Measurements from ENCODE around the gene HOXA13.

Gene HOXA13

DNA sequence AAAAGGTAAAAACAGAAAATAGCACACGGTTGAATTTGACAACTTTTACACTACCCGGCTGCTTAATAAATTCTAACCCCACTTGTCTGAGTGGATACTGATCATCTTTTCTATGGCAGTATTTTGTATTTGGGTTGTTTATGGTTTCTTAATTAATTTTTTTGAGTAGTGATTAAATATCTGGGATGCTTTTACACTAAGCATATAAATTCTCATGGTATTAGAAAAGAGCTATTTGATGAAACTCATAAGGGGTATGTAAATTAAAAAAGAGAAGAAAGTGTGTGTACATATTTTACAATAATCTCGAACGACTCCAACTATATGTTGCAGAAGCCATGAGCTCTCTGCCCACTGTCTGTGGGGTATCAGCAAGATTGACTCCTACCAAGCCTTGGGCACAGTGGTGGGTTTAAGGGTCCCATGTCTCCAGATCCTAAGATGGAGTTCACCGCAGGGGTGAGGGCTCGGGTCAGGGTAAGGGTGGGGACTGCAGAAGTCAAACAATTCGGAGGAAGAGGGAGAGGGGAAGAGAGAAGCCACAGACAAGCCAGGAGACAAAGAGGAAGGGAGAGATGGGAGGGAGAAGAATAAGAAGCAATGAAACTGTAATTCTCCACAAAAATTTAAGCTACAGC, 7.6 kb upstream of the HOXA13 start:
- no peak for DNase-seq (ENCODE audit: low read depth in 2 of 2)

DNA sequence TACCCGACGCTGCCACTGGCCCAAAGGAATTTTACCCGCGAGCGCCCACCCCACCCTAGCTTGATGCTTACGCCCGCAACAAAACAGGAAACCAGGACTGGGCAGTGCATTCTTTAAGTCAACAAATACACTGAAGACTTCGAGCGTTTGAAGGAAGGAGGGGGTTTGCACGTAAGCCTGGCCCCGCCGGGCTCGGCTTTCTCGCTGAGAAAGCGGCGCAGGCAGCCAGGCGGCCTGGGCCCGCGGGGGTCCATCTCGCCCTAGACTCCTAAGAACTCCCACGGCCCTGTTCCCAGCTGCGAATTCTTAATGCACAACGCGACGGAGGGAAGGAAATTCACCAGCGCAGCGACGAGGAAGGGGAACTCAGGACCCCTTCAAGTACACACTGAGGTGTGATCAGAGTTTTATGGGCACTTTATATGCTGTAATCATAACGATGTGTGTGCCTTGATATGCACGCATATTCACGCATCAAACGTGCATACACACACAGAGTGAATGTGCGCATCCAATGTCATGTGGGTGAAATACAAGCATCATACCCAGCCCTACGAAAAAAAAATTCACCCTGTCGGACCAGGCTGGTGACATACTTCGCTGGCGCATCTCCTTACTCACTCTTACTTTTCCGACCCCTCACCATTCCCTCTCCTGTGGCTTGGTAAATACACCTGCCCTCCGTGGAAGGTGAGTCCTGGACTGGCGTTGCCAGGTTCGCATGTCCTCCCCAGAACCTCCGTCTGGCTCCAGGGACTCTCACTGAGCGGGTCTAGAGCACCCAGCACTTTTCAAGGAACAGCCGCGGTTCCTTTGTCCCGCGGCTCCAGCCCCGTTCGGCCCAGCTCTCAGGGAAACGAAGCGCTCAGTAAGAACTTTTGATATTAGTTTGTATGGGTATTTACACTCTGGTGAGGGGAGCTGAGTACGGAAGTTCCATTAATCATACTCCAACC, 5.7 kb upstream of the HOXA13 start:
- no peak for DNase-seq (ENCODE audit: low read depth in 2 of 2)

DNA sequence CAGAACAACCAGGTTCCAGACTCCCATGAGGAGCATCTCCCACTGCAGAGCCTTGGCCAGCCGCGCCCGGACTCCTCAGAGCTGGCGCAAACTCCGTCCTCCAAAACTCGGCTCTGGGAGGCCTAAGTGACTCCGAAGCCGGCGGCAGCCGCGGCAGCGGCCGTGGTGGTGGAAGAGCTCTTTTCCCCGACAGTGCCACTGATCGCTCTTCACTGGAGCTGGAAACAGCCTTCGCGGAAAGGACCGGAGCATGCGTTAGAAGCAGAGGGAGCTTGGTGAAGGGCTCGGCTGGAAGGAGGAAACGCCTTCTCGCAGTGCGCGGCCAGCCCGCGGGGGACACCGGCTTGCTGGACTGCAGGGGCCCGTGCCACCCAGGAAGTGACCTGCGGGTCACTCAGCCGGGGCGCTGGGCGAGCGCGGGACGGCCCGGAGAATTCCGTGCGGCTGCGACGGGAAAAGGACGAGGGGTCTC, 5.0 kb upstream of the HOXA13 start:
- no peak for DNase-seq (ENCODE audit: low read depth in 2 of 2)

DNA sequence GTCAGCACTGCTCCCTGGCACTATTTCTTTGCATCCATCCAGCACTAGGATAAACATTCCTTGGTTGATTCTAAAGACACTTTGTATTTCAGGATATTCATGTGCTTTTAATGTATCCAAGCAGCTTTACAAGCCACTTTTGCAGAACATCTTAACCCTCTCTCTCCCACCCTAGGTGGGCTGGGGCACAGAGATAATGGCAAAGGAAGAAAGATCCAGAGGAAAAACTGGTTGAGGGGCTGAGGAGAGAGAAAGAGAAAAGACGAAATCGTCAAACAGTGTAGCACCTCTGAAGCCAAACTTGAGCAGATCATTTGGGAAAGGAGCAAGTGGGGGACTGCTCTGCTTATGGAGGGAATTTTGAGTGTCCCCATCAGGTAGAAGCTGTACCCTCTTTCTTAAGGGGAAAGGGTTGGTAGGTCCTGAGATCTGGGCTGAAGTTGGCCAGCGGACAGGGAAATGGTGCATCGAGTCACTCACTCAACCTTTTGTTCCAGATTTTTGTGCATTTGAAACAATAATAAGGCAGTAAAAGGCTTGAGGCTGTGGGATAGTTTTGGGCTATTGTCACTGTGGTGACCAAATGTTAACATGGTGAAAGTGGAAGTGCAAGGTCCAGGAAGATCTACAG, 4.2 kb upstream of the HOXA13 start:
- DNase-seq (ENCODE audit: low read depth in 2 of 2): no peak

DNA sequence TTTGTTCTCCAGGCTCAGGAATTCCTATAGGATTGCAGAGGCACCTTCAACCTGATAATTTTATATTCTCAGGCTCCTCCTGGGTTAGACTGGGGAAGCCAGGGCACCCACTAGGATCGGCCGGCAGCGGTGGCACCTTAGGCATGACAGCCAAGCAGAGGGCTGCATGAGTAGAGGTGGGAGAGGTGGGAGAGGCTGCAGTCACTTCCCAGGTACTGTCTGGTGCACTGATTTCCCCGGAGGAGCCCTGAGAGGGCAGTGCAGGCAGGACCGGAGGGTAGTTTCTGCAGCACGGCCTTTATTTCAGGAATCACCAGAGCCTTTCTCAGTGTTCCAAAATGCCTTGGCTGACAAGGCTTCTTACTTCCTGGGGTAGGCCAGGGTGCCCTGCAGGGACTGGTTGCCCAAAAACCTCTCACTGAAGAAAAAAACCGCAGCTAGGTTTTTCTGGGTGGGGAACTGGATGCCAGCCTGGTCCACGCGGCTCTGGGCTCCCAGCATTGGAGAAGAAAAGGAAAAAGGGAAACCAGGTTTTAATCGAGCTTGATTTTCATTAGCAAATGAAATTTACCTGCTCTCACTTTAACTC, 3.6 kb upstream of the HOXA13 start:
- DNase-seq (ENCODE audit: low read depth in 2 of 2): no peak

DNA sequence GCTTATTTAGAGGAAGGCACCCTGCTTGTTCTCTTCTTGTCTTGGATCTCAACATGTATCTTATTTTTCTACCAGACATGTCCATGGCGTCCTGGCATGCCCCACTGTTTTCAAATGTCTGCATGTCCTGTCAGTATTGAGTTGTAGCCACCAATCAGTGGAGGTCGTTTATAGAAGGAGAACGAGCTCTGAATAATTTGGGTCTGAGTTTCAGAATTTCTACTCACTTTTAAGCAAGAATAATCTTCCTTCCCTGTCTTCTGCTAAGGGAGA, 2.9 kb upstream of the HOXA13 start:
- DNase-seq (ENCODE audit: low read depth in 2 of 2): no peak

DNA sequence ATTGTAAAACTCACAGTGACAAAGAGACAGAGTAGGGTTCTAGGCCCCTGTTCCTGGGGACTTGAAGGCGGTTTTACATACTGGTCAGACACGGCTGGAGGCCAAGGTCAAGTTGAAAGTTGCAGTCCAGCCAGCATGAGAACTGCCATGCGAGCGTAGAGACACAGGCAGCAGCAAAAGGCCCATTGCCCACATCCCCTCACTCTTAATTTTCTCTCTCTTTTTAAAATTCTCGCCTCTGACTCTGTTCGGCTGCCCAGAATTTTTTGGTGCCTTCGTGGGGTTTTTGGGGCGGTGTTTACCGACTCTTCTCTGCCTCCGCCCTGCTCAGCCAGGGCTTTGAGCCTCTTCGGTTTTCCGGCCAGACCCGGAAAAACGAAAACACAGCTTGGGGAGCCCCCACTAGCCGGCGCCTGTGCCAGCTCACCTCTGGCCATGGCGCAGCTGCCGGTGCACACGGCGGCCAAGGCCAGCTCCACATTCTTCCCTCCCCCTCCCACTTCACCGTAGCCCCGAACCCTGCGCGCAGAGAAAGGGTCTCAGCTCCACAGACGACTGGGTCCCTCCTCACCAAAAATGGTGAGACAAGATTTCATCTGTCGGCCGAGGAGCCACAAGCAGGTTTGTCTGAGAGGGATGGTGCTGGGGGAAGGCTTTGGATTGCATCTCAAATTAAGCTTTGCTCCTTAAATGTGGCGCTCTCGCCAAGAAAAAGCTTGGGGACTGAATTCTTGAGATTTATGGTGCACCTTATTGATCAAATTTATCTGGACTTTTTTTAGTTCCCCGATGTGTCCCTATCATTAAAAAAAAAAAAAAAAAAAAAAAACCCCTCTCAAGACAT, 2.3 kb upstream of the HOXA13 start:
- no peak for DNase-seq (ENCODE audit: low read depth in 2 of 2)

DNA sequence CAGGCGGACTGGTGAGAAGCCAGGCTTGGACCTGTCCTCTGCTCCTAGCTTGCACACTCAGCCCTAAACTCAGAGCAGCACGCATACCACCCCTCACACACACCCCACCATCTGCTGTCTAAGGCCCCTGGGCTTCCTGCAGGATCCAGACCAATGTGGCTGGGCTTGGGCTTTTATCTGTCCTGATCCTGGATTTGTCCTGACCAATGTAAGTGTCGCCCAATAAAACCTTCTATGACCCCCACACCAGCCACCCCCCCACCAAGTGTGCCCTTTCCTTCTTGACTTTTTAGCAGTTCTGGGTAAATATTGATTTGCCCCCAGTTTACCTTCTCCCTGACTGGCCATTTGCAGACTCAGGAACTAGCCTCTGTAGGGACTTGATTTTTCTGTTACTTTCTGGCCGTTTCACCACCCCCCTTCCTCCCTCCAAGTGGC, 1.7 kb upstream of the HOXA13 start:
- DNase-seq (ENCODE audit: low read depth in 2 of 2): no peak

DNA sequence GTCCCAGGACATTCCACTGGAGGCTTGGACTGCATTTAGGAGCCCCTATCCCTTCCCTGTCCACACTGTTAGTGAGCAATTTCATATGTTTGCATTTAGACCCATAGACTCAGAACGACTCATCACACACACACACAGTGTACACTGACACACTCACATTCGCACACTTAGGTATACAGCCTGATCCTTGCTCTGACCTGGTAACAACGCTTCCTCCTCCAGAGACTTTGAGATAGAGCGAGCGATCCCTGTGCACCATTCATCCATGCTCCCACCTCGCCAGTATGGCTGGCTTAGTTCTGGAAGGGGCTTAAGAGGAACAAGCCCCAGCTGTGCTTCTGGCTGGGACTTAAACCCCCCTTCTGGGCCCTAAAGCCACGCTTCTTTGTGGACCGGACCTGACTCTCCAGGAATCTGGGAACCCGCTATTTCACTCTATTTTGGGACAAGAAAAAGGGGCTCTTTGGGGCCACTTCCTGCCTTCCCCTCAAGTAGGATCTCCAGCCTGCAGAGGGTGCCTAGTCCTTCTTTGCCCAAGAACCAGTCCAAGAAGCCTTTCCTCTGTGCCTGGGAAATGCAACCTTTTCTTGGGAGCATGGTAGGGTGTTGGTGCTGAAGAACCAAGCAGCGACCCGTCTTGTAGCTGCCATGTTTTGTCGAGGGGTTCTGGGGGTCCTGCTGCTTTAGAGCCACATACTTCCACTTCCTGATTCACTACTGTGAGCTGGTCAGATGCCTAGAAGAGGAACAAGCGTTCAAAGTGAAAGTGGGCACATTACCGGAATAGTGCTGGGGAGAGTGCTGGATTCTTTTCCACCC, 1.1 kb upstream of the HOXA13 start:
- no peak for DNase-seq (ENCODE audit: low read depth in 2 of 2)

DNA sequence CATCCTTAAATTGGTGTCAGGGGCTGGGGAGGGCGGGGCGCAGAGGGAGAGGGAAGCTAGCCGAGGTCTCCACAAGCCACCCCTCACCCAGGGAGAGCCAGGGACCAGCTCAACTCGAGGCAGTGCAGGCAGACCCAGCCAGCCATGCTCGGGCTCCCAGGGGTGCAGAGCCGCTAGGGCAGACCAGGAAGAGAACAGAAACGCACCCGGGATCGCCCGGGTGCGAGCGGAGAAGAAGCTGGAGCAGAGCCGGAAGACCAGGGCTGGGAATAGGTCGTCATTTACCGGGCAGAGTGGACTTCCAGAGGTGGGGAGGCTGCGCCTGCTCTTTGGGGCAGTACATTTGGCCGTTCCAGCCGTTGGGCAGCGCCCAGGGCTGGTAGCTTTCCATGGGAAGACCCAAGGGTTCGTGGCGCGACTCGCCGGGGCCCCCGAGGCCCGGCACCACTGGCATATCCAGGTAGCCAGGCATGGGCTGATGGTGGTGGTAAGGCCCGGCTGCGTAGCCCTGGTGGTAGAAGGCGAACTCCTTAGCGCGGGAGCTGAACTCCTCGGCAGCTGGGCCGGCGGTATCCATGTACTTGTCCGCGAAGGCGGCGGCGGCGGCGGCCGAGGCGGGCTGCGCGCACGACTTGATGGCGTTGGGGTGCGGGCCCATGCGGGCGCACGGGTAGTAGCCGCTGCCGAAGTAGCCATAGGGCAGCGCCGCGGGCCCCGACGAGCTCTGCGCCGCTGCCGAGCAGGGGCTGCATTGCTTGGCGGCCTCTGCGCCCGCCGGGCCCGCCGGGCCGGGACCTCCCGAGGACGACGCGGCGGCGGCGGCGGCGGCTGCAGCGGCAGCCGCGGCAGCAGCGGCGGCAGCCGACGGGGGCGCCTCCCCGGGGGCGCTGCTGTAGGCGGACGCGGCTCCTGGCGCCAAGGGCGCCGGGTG, 755 bp downstream of the HOXA13 start:
- no peak for DNase-seq (ENCODE audit: low read depth in 2 of 2)

DNA sequence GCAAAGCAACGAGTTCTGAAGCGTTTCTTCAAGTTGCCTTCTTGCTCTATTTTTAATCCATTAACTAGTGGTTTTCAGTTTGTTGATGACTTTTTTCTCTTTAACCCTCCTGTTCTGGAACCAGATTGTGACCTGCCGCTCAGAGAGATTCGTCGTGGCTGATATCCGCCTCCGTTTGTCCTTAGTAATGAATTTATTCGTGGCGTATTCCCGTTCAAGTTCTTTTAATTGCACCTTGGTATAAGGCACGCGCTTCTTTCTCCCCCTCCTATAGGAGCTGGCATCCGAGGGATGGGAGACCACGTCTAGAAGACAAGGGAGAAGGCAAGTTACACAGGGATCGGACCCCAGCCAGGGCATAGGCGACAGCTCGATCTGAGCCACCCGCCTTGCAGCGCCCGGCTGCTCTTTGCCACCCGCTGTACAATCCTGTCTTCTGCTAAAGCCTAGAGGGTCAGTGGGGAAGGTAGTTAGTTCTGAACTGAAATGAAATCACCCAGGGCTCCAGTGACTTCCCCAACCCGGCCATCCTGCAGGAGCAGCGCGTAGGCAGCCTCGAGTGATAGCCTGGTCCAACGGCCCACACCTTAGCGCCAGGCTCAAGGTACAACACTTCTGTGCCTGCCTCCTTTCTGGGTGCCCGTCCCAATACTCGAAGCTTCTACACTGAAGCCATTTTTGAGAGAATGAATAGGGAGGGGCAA, 1.6 kb downstream of the HOXA13 start:
- DNase-seq (ENCODE audit: low read depth in 2 of 2): no peak

DNA sequence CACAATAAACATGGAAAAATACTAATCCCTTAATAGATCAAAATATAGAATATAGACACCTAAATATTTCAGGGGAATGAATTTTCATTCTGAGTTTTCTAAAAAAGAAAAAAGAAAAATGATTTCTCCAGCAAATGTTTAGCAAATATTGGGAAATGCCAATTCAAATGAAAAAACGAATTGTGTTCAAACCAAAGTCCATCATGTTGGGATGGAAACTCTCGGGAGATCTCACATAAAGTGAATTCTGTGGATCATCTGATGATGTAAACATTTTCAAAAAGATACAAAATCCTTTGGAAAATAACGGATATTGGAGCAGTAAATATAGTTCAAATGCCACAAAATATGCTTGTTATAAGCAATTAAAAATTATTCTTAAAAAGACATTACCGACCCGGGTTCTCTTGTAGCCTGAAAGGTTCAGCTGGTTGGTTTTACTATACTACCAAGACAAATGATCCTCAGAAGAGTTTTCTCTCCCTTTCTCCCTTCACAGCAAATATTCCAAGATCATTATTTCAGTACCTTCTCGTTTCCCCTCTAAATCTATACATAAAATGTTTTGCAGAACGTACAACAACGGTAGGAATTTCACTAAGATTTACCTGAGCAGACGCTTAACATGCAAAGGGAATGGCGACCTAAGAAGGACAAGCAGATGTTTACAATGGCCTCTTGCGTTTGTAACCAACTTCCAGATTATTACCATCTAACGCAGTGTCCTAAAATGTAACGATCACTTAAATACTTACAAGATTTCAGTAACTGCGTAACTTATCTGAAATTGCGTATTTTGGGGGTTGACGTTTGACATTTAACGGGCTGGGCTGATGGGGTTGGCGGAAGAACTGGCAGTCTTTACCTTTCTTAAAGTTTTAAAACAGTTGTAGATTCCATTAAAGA, 2.5 kb downstream of the HOXA13 start:
- no peak for DNase-seq (ENCODE audit: low read depth in 2 of 2)

DNA sequence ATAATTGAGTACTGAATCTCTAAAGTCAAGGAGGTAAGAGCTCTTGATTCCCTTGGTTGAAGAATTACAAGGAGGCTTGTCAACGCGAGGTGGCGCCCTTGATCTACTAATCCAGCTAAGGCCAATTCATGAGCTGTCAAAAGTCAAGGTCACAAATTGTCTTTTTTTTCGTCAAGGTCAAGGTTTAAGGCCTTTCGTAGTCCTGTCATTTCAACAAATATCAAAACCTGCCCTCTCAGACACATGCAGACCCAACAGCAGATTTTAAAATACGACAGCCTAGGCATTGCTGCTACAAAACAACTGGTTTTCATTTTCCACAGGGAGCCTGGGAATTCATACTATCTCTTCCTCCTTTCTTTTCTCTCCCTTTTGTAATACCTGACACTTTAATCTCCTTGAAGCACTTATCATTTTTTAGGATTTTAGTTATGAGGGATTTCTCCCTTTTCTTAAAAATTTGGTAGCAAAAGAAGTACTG, 3.6 kb downstream of the HOXA13 start:
- DNase-seq (ENCODE audit: low read depth in 2 of 2): peak; percentile 80 to 83

DNA sequence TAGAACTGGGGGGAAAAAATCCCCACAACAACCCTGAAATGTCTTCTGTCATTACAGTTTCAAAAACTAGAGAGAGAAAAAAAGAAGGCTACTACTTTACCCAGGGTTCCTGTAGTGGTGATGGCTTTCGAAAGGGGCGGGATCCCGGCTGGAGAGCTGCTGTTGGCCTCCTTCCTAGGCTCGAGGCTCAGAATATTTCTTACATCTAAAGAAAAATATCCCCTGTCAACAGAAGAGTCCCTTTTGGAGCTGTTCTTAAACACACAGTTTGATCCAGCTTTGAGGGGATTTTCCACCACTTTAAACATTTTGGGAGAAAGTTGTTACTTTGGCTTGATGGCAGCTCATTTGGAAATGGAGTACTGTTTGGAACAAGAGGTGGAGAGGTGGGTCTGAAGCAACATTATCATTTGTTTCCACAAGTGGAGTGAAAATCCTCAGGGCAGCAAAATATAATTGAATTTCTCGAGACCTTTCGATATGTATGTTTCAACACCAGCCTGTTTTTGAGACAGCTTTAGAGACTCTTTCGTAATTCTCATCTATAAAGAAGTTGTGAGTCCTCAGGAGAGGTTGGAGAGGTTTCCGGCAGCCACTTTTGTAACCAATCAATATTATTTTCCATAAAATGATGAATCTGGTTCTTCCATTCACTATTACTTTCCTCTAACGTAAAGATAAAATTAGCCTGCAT, 5.1 kb downstream of the HOXA13 start:
- no peak for DNase-seq (ENCODE audit: low read depth in 2 of 2)

DNA sequence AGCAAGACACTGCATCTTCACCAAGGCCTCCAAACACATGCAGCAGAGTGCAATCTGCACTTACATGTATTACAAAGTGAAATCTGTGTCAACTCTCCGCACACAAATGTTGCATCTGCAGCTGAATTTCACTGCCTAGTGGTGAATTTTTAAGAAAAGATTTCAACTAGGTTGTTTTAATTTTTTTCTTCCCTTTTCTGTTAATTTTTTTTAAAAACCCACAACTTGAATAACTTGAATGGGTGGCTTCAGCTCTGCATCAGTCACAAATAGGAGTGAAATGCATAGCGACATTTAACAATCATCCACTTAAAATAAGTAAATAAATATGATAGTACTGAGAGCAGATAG, 5.9 kb downstream of the HOXA13 start:
- no peak for DNase-seq (ENCODE audit: low read depth in 2 of 2)

DNA sequence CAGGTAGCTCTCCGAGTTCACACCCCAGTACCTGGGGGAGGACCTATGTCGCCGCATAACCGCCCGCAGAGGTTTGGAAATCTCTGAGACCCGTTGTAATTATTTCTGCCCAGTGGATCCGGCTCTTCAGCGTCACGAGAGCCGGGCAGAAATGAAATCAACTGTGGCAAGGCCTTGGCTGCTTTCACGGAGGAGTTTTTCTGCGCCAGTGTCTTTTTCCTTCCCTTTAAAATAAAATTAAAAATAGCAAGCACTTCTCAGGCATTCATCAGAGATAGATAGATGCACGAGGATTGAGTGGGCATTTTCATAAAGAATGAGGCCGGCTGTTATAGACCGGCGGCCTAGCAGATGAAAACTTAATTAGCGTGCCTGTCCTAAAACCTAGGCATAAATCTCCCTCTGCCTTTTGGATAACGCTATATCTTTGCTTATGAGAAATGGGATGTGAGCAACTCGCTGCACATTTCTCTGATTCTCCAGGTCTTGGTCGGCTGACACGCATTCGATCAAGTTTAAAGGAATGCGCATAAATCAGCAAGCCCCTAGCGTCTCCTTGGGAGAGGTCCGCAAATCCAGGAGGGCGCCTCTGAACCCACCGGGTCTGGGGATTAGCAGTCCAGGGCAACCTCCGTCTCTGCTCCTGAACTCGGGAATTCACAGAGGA, 6.4 kb downstream of the HOXA13 start:
- no peak for DNase-seq (ENCODE audit: low read depth in 2 of 2)

Data from activated CD4-positive, alpha-beta T cell treated with anti-CD3 and anti-CD28 coated beads for 24 hours (primary cell).